WTC11 (cell line): ENCODE results near the gene PIK3R1. TPM values are rescaled to one million over a fixed set of nuclear protein-coding genes. Genes with fewer than 3 reads are reported as not detected.

Experiments used
- ATAC-seq: fragments of 200-7000 bp; cut with Tn5 transposase; 2 replicates; pipeline ENCODE4 v1.10.0; 2021; ENCODE audit warnings: mild to moderate bottlenecking, moderate library complexity
- CTCF ChIA-PET: fragments of 300-600 bp; sonication (Branson Sonifier 250); formaldehyde crosslinking; loops from one replicate; lab custom pipeline; 2021; ENCODE audit warnings: antibody characterized with exemption; lab: Charles Lee
- POLR2A ChIA-PET: fragments of 350-600 bp; sonication (Branson Sonifier 250); formaldehyde crosslinking; loops from one replicate; lab custom pipeline; 2021; ENCODE audit warnings: antibody characterized with exemption; lab: Charles Lee
- DNase-seq: peaks from one replicate; pipeline ENCODE4 v3.0.0; 2021; ENCODE audit warnings: low spot score
- H3K27ac Mint-ChIP-seq: 2 replicates; pipeline ENCODE4 v1.8.0; 2021; ENCODE audit warnings: mixed read lengths
- H3K27me3 Mint-ChIP-seq: 2 replicates; pipeline ENCODE4 v1.8.0; 2021; ENCODE audit warnings: low read depth, mild to moderate bottlenecking, moderate library complexity, mixed read lengths
- H3K36me3 Mint-ChIP-seq: 2 replicates; pipeline ENCODE4 v1.8.0; 2021; ENCODE audit warnings: mixed read lengths
- H3K4me1 Mint-ChIP-seq: 2 replicates; pipeline ENCODE4 v1.8.0; 2022; ENCODE audit warnings: mixed read lengths
- H3K4me3 Mint-ChIP-seq: 2 replicates; pipeline ENCODE4 v1.8.0; 2021; ENCODE audit warnings: mild to moderate bottlenecking, moderate library complexity, mixed read lengths
- H3K9me3 Mint-ChIP-seq: 2 replicates; pipeline ENCODE4 v1.8.0; 2021; ENCODE audit warnings: mixed read lengths
- ATF2 ChIP-seq: sonication (generic); formaldehyde crosslinking; IDR thresholded peaks from 2 replicates; pipeline ENCODE4 v1.8.1; 2022; ENCODE audit warnings: low read depth, missing genetic modification reagents, borderline replicate concordance
- ATF3 ChIP-seq: sonication (generic); formaldehyde crosslinking; conservative IDR thresholded peaks from 2 replicates; pipeline ENCODE4 v1.8.1; 2022; ENCODE audit warnings: mild to moderate bottlenecking, missing genetic modification reagents
- ATF6 ChIP-seq: sonication (generic); formaldehyde crosslinking; IDR thresholded peaks from 2 replicates; pipeline ENCODE4 v1.8.1; 2023; ENCODE audit warnings: mild to moderate bottlenecking, missing genetic modification reagents
- CBFB ChIP-seq: sonication (generic); formaldehyde crosslinking; IDR thresholded peaks from 2 replicates; pipeline ENCODE4 v1.8.1; 2022; ENCODE audit warnings: mild to moderate bottlenecking, low read depth, missing genetic modification reagents
- CDX4 ChIP-seq: fragments of 250-450 bp; sonication (Bioruptor Pico); IDR thresholded peaks from 2 replicates; pipeline ENCODE4 v1.9.0; 2021; ENCODE audit warnings: moderate library complexity, mild to moderate bottlenecking, inconsistent platforms, borderline replicate concordance
- CREM ChIP-seq: sonication (generic); formaldehyde crosslinking; IDR thresholded peaks from 2 replicates; pipeline ENCODE4 v1.8.1; 2022; ENCODE audit warnings: mild to moderate bottlenecking, missing genetic modification reagents, moderate library complexity
- EMX1 ChIP-seq: fragments of 250-450 bp; sonication (Bioruptor Pico); IDR thresholded peaks from 2 replicates; pipeline ENCODE4 v1.8.0; 2021; ENCODE audit warnings: mild to moderate bottlenecking
- ETV6 ChIP-seq: sonication (generic); formaldehyde crosslinking; IDR thresholded peaks from 2 replicates; pipeline ENCODE4 v1.8.1; 2022; ENCODE audit warnings: mild to moderate bottlenecking, missing genetic modification reagents
- FOXJ3 ChIP-seq: sonication (generic); formaldehyde crosslinking; IDR thresholded peaks from 2 replicates; pipeline ENCODE4 v1.9.0; 2021; ENCODE audit warnings: missing genetic modification reagents, mild to moderate bottlenecking, borderline replicate concordance
- HMGXB4 ChIP-seq: sonication (generic); formaldehyde crosslinking; IDR thresholded peaks from 2 replicates; pipeline ENCODE4 v1.8.1; 2023; ENCODE audit warnings: mild to moderate bottlenecking, moderate library complexity, missing genetic modification reagents
- IRF1 ChIP-seq: sonication (generic); formaldehyde crosslinking; IDR thresholded peaks from 2 replicates; pipeline ENCODE4 v1.8.0; 2023; ENCODE audit warnings: missing genetic modification reagents
- JAZF1 ChIP-seq: fragments of 250-450 bp; sonication (Bioruptor Pico); IDR thresholded peaks from 2 replicates; pipeline ENCODE4 v1.9.0; 2021; ENCODE audit warnings: moderate library complexity, mild to moderate bottlenecking, inconsistent platforms
- OVOL2 ChIP-seq: fragments of 250-450 bp; sonication (Bioruptor Pico); IDR thresholded peaks from 2 replicates; pipeline ENCODE4 v1.9.0; 2021; ENCODE audit warnings: mild to moderate bottlenecking, borderline replicate concordance
- PRRX2 ChIP-seq: fragments of 250-450 bp; sonication (Bioruptor Pico); IDR thresholded peaks from 2 replicates; pipeline ENCODE4 v1.8.0; 2021; ENCODE audit warnings: mild to moderate bottlenecking
- RELA ChIP-seq: sonication (generic); formaldehyde crosslinking; IDR thresholded peaks from 2 replicates; pipeline ENCODE4 v1.8.1; 2022; ENCODE audit warnings: missing genetic modification reagents, mild to moderate bottlenecking, borderline replicate concordance
- SMAD3 ChIP-seq: sonication (generic); formaldehyde crosslinking; IDR thresholded peaks from 2 replicates; pipeline ENCODE4 v1.8.0; 2022; ENCODE audit warnings: missing genetic modification reagents, mild to moderate bottlenecking, borderline replicate concordance
- TP53 ChIP-seq: sonication (generic); formaldehyde crosslinking; IDR thresholded peaks from 2 replicates; pipeline ENCODE4 v1.8.1; 2023; ENCODE audit warnings: mild to moderate bottlenecking, missing genetic modification reagents
- ZBTB21 ChIP-seq: sonication (generic); formaldehyde crosslinking; IDR thresholded peaks from 2 replicates; pipeline ENCODE4 v1.8.1; 2023; ENCODE audit warnings: mild to moderate bottlenecking, missing genetic modification reagents, borderline replicate concordance
- ZMAT4 ChIP-seq: fragments of 250-450 bp; sonication (Bioruptor Pico); IDR thresholded peaks from 2 replicates; pipeline ENCODE4 v1.9.0; 2021; ENCODE audit warnings: mild to moderate bottlenecking
- ZNF121 ChIP-seq: sonication (generic); formaldehyde crosslinking; IDR thresholded peaks from 2 replicates; pipeline ENCODE4 v1.8.0; 2023; ENCODE audit warnings: missing genetic modification reagents
- ZNF416 ChIP-seq: fragments of 250-450 bp; sonication (Bioruptor Pico); IDR thresholded peaks from 2 replicates; pipeline ENCODE4 v1.9.0; 2021; ENCODE audit warnings: mild to moderate bottlenecking, inconsistent platforms
- ZNF423 ChIP-seq: fragments of 250-450 bp; sonication (Bioruptor Pico); IDR thresholded peaks from 2 replicates; pipeline ENCODE4 v2.1.2; 2022; ENCODE audit warnings: mild to moderate bottlenecking, moderate library complexity
- ZNF512 ChIP-seq: sonication (generic); formaldehyde crosslinking; IDR thresholded peaks from 2 replicates; pipeline ENCODE4 v1.8.1; 2022; ENCODE audit warnings: missing genetic modification reagents, borderline replicate concordance
- ZSCAN18 ChIP-seq: fragments of 250-450 bp; sonication (Bioruptor Pico); IDR thresholded peaks from 2 replicates; pipeline ENCODE4 v2.1.2; 2022; ENCODE audit warnings: mild to moderate bottlenecking, moderate library complexity
- total RNA-seq: library from RNA; stranded (reverse); gene quantifications from 3 replicates; pipeline ENCODE4 v1.2.3, GENCODE V29; 2021

The PIK3R1 gene
- total RNA-seq, 1 experiment from 2014 or later = 11.3 TPM

- H3K27me3 Mint-ChIP-seq = no peaks in the 10 kb centered on the region
- no peak for TF ChIP-seq ZBTB21 (CRISPR knock-in tag)
- no peak for TF ChIP-seq ZNF121 (CRISPR knock-in tag)
- TF ChIP-seq ETV6 (CRISPR knock-in tag) = no peak
- no peak for TF ChIP-seq CBFB (CRISPR knock-in tag)
- TF ChIP-seq RELA (CRISPR knock-in tag) = no peak
- TF ChIP-seq PRRX2 = no peak
- TF ChIP-seq OVOL2 = no peak
- no peak for TF ChIP-seq ZSCAN18
- no peak for TF ChIP-seq ZMAT4 (CRISPR knock-in tag)
- TF ChIP-seq ZNF512 (CRISPR knock-in tag) = no peak
- no peak for TF ChIP-seq SMAD3 (CRISPR knock-in tag)
- TF ChIP-seq CDX4 = no peak
- TF ChIP-seq CREM (CRISPR knock-in tag) = no peak
- TF ChIP-seq JAZF1 (CRISPR knock-in tag) = no peak
- TF ChIP-seq IRF1 (CRISPR knock-in tag) = no peak
- ATAC-seq = no peak
- CTCF ChIA-PET = no interaction called here
- peaks cover 9% of the 10 kb centered on the region; the same call in 1 of the 2 replicates for H3K9me3 Mint-ChIP-seq
- H3K36me3 Mint-ChIP-seq = no peaks in the 10 kb centered on the region
- no peak for DNase-seq
- H3K4me3 Mint-ChIP-seq = no peak overlapping the region
- POLR2A ChIA-PET = no interaction called here
- peaks cover 9% of the 10 kb centered on the region for H3K4me1 Mint-ChIP-seq
- H3K27ac Mint-ChIP-seq = no peak overlapping the region
Observed at GRCh38 chr5:68341006-68341405, 125.5 kb downstream of the PIK3R1 start.

- Mint-ChIP-seq H3K36me3 (peaks cover 2% of the 10 kb centered on the region), H3K9me3 (peaks cover 19% of the 10 kb centered on the region), H3K4me1 (peaks cover 9% of the 10 kb centered on the region), H3K27ac (no peak overlapping the region), H3K27me3 (no peaks in the 10 kb centered on the region), H3K4me3 (no peak overlapping the region)
- ATAC-seq (no peak), DNase-seq (no peak)
- ChIA-PET POLR2A (no interaction called here), CTCF (no interaction called here)
- TF ChIP-seq FOXJ3 (CRISPR knock-in tag) (no peak), EMX1 (no peak), ATF2 (CRISPR knock-in tag) (no peak), ATF3 (CRISPR knock-in tag) (no peak), ATF6 (CRISPR knock-in tag) (no peak), ZNF416 (no peak), HMGXB4 (no peak), TP53 (CRISPR knock-in tag) (no peak), ZNF423 (CRISPR knock-in tag) (no peak), CBFB (CRISPR knock-in tag) (no peak)
Observed at GRCh38 chr5:68342693-68343092, 127.1 kb downstream of the PIK3R1 start.
